ENCODE data around the gene KLHL6.

DNA sequence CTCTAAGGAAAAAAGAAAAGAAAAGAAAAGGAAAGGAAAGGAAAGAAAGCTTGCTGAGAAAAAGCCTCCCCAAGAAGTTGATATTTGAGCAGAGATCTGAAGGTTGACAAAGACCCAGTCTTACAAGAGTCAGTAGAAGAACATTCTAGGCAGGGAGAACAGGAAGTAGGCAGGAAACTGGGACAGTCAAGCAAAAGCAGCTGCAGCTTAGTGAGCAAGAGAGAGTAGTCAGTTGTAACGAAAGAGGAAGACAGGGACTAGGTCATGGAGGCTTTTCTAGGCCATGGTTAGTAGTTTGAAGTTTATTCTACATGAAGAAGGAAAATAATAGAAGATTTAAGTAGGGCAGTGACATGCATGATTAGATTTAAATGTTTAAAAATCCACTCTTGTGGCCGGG, 31.8 kb upstream of the KLHL6 start:
- no peak for TF ChIP-seq POLR2AphosphoS5 (IDR thresholded peaks at IDR 0.05; ENCODE audit: low read depth, low read length)
- TF ChIP-seq TAF1 (IDR thresholded peaks at IDR 0.05; ENCODE audit: borderline replicate concordance, insufficient read depth, low read length), result no peak
- no peak for TF ChIP-seq FOXP2 (optimal IDR thresholded peaks at IDR 0.05; ENCODE audit: borderline replicate concordance, extremely low read depth, extremely low read length, insufficient read depth)
- TF ChIP-seq, protein P1, sequence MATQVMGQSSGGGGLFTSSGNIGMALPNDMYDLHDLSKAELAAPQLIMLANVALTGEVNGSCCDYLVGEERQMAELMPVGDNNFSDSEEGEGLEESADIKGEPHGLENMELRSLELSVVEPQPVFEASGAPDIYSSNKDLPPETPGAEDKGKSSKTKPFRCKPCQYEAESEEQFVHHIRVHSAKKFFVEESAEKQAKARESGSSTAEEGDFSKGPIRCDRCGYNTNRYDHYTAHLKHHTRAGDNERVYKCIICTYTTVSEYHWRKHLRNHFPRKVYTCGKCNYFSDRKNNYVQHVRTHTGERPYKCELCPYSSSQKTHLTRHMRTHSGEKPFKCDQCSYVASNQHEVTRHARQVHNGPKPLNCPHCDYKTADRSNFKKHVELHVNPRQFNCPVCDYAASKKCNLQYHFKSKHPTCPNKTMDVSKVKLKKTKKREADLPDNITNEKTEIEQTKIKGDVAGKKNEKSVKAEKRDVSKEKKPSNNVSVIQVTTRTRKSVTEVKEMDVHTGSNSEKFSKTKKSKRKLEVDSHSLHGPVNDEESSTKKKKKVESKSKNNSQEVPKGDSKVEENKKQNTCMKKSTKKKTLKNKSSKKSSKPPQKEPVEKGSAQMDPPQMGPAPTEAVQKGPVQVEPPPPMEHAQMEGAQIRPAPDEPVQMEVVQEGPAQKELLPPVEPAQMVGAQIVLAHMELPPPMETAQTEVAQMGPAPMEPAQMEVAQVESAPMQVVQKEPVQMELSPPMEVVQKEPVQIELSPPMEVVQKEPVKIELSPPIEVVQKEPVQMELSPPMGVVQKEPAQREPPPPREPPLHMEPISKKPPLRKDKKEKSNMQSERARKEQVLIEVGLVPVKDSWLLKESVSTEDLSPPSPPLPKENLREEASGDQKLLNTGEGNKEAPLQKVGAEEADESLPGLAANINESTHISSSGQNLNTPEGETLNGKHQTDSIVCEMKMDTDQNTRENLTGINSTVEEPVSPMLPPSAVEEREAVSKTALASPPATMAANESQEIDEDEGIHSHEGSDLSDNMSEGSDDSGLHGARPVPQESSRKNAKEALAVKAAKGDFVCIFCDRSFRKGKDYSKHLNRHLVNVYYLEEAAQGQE (IDR thresholded peaks at IDR 0.05; ENCODE audit: insufficient read depth in 1 of 2, low read depth in 2 of 2, low read length in 2 of 2), result no peak
